GM23248 (cell line): ENCODE measurements around the gene KNDC1.

Source experiments
- EZH2 ChIP-seq: fragments of 200-600 bp; sonication (generic); IDR thresholded peaks from 2 replicates; pipeline ENCODE4 v1.6.1; 2018; ENCODE audit warnings: antibody characterized with exemption, mild to moderate bottlenecking; ENCODE audit not compliant: insufficient read depth, poor library complexity, severe bottlenecking
- EZH2phosphoT487 ChIP-seq: fragments of 200-600 bp; sonication (generic); IDR thresholded peaks from 2 replicates; pipeline ENCODE4 v1.6.1; 2018; ENCODE audit warnings: antibody characterized with exemption, moderate library complexity, mild to moderate bottlenecking, low read depth; ENCODE audit not compliant: insufficient read depth

- TF ChIP-seq EZH2 (no peak), EZH2phosphoT487 (no peak)
These were observed 86.2 kb downstream of the KNDC1 start for GRCh38 chr10:133246236-133246626.
